A673 (cell line): ENCODE data around the gene AGTR1. TPM values are rescaled to one million over a fixed set of nuclear protein-coding genes. Genes with fewer than 3 reads are reported as not detected.

ENCODE experiments used
- BruUV-seq: library from RNA; stranded (reverse); fragments of 400-500 nt; replicated peaks from 2 replicates; lab custom pipeline; 2021; lab: Mats Ljungman, UMichigan
- CTCF ChIA-PET: fragments of 300-600 bp; sonication (Branson Sonifier 250); formaldehyde crosslinking; loops from one replicate; lab custom pipeline; 2022; ENCODE audit warnings: antibody characterized with exemption; lab: Charles Lee
- POLR2A ChIA-PET: fragments of 300-600 bp; sonication (Branson Sonifier 250); formaldehyde crosslinking; loops from one replicate; lab custom pipeline; 2022; ENCODE audit warnings: antibody characterized with exemption; ENCODE audit not compliant: low non-redundant PET; lab: Charles Lee
- DNase-seq: peaks from one replicate; pipeline ENCODE4 v3.0.0-alpha.2; 2015; ENCODE audit warnings: low spot score
- H3K27ac ChIP-seq: fragments of 200-600 bp; sonication (generic); 2 replicates; pipeline ENCODE4 v1.5.1; 2016; ENCODE audit warnings: mixed run types, low read depth, mild to moderate bottlenecking, mixed read lengths, antibody characterized with exemption, low read length; ENCODE audit not compliant: poor library complexity, severe bottlenecking
- H3K27me3 ChIP-seq: fragments of 200-600 bp; sonication (generic); replicated peaks from 2 replicates; pipeline ENCODE4 v1.6.1; 2017; ENCODE audit warnings: mixed run types, low read depth, mild to moderate bottlenecking, mixed read lengths, antibody characterized with exemption, low read length; ENCODE audit not compliant: insufficient read depth, poor library complexity
- H3K36me3 ChIP-seq: fragments of 200-600 bp; sonication (generic); 2 replicates; pipeline ENCODE4 v1.6.1; 2016; ENCODE audit warnings: mixed run types, mild to moderate bottlenecking, mixed read lengths, antibody characterized with exemption, low read length; ENCODE audit not compliant: insufficient read depth, poor library complexity, severe bottlenecking
- H3K4me1 ChIP-seq: fragments of 200-600 bp; sonication (generic); 2 replicates; pipeline ENCODE4 v1.6.1; 2017; ENCODE audit warnings: mixed run types, mild to moderate bottlenecking, mixed read lengths, antibody characterized with exemption, low read length; ENCODE audit not compliant: insufficient read depth, poor library complexity, severe bottlenecking
- H3K4me3 ChIP-seq: fragments of 200-600 bp; sonication (generic); 2 replicates; pipeline ENCODE4 v1.5.1; 2016; ENCODE audit warnings: low read depth, mixed run types, mild to moderate bottlenecking, mixed read lengths, low read length; ENCODE audit not compliant: poor library complexity, severe bottlenecking
- H3K9me3 ChIP-seq: fragments of 200-600 bp; sonication (generic); 2 replicates; pipeline ENCODE4 v1.6.1; 2016; ENCODE audit warnings: mixed run types, low read depth, mild to moderate bottlenecking, mixed read lengths, antibody characterized with exemption, low read length; ENCODE audit not compliant: poor library complexity, severe bottlenecking
- CTCF ChIP-seq: fragments of 300-800, 200-600 bp; sonication (generic); conservative IDR thresholded peaks from 2 replicates; pipeline ENCODE4 v1.5.1; 2017; ENCODE audit warnings: low read depth, mild to moderate bottlenecking, antibody characterized with exemption, low read length, moderate library complexity, mixed read lengths
- EZH2 ChIP-seq: fragments of 200-600 bp; sonication (generic); IDR thresholded peaks from 2 replicates; pipeline ENCODE4 v1.6.1; 2017; ENCODE audit warnings: borderline replicate concordance, low read depth, mild to moderate bottlenecking, mixed read lengths, antibody characterized with exemption, low read length; ENCODE audit not compliant: poor library complexity, severe bottlenecking
- intact Hi-C: fragments of 100-400 bp; cut with micrococcal nuclease; formaldehyde crosslinking; loops from one replicate; pipeline ENCODE4 v1.10.0; 2022; ENCODE audit not compliant: unreplicated experiment
- total RNA-seq: library from RNA; stranded (reverse); gene quantifications from 2 replicates; pipeline ENCODE4 v1.2.3, GENCODE V29; 2021

AGTR1 gene
- total RNA-seq, 1 experiment from 2014 or later: not detected

GRCh38 chr3:148716657-148717056 is 19.0 kb downstream of the AGTR1 start:
- no peak overlapping the region for H3K27ac ChIP-seq
- ChIA-PET CTCF (no interaction called here), POLR2A (no interaction called here)
- intact Hi-C loops: no loop called here
- H3K4me3 ChIP-seq: no peak overlapping the region
- no peaks in the 10 kb centered on the region for H3K36me3 ChIP-seq
- no peak for DNase-seq
- H3K9me3 ChIP-seq: no peaks in the 10 kb centered on the region
- H3K4me1 ChIP-seq: no peaks in the 10 kb centered on the region
- no TSS peak for BruUV-seq
- TF ChIP-seq EZH2 (no peak), CTCF (no peak)
- H3K27me3 ChIP-seq: no peaks in the 10 kb centered on the region

GRCh38 chr3:148717885-148718561 is 20.3 kb downstream of the AGTR1 start:
- H3K9me3 ChIP-seq: no peaks in the 10 kb centered on the region
- no peaks in the 10 kb centered on the region for H3K4me1 ChIP-seq
- H3K27me3 ChIP-seq: no peaks in the 10 kb centered on the region
- POLR2A ChIA-PET: no interaction called here
- H3K36me3 ChIP-seq: no peaks in the 10 kb centered on the region
- BruUV-seq: no TSS peak
- intact Hi-C loops: loop anchor here (2.0 kb wide), 1 partner anchor 337 kb away; no protein-coding TSS in a partner anchor
- no peak for DNase-seq
- CTCF ChIA-PET: no interaction called here
- no peak overlapping the region for H3K4me3 ChIP-seq
- TF ChIP-seq CTCF (no peak), EZH2 (no peak)
- H3K27ac ChIP-seq: no peak overlapping the region

- Histone ChIP-seq H3K4me3 (no peak overlapping the region), H3K36me3 (no peaks in the 10 kb centered on the region), H3K9me3 (no peaks in the 10 kb centered on the region), H3K27me3 (no peaks in the 10 kb centered on the region), H3K4me1 (no peaks in the 10 kb centered on the region), H3K27ac (no peak overlapping the region)
- intact Hi-C loops: loop anchor here (2.0 kb wide), 1 partner anchor 338 kb away; no protein-coding TSS in a partner anchor
- no TSS peak for BruUV-seq
- TF ChIP-seq CTCF (peak; percentile 49; the same call in 1 of the 2 replicates), EZH2 (no peak)
- peak; percentile 5 for DNase-seq
- ChIA-PET POLR2A (no interaction called here), CTCF (interaction anchor here (0.6 to 1.0 kb wide), 2 partner anchors 339 to 392 kb away, joined by 3 to 4 read pairs; no protein-coding TSS in a partner anchor)
Measured at GRCh38 chr3:148718982-148719862, 21.5 kb downstream of the AGTR1 start.
